Activated gamma-delta T cell treated with Interleukin-2 at 50 U/mL for 16 hours (primary cell): Measurements from ENCODE around the gene SCGB1D1.

Experiments
- DNase-seq: peaks from one replicate; pipeline ENCODE4 v3.0.0-alpha.2; 2020

The SCGB1D1 gene

GRCh38 chr11:62237499-62237898 is 47.5 kb downstream of the SCGB1D1 start:
- no peak for DNase-seq

- no peak for DNase-seq
These were observed 48.1 kb downstream of the SCGB1D1 start for GRCh38 chr11:62238151-62238550.

GRCh38 chr11:62241095-62241494 is 51.1 kb downstream of the SCGB1D1 start:
- no peak for DNase-seq

DNA sequence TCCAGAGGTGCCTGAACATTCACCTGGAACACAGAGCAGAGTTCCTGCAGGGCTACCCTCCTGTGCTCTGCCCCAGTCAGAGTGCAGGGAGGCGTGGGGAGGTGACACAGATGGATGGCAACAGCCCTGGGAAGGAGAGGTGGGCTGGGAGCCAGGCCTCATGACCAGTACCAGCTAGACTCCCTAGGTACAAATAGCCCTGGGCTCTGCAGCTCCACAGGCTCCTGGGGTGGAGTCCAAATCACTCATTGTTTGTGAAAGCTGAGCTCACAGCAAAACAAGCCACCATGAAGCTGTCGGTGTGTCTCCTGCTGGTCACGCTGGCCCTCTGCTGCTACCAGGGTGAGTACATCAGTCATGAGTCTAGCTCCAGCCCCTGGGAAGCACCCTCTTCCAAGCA is 52.0 kb downstream of the SCGB1D1 start, which contains the start of gene SCGB1D2:
Gene SCGB1D2 (plus strand): TSS at position 219 of the 400 bp plus-strand sequence. CDS start 69 bp downstream, at position 288.
- DNase-seq: no peak
